Measurements from ENCODE around the gene AGPAT4. TPM values are rescaled to one million over a fixed set of nuclear protein-coding genes. Genes with fewer than 3 reads are reported as not detected.

The AGPAT4 gene
- total RNA-seq, 1 experiment from 2014 or later = 15.5 TPM

DNA sequence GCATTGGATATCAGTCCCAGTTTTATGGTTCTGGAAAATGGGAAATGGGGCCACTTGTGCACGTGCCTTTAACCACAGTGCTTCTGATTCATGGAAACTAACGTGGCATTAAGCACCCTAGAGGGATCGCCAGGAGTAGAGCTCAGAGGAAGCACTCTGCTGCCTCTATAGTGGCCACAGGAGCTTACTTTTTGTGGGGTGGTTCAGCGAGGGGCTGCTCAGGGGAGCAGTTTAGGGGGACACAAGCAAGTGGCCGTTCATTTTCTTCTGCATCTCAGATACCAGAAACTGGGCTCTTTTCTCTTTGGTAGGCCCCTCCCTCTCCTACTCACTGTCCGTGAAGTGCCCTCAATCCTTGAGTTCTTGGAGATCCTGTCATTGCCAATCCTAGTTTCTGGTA, 28.5 kb downstream of the AGPAT4 start:
- DNase-seq (ENCODE audit: low read depth, low spot score) = no peak
- Histone ChIP-seq H3K4me2 (ENCODE audit: low read length) (no peak overlapping the region), H3K9me3 (ENCODE audit: control insufficient read depth in 1 of 2, insufficient read depth in 1 of 2, low read depth in 1 of 2, low read length in 2 of 2) (no peaks in the 10 kb centered on the region), H3K27ac (ENCODE audit: low read depth, low read length) (no peak overlapping the region), H3K9ac (ENCODE audit: low read length) (no peak overlapping the region), H4K20me1 (ENCODE audit: insufficient read depth) (no peaks in the 10 kb centered on the region), H2AFZ (ENCODE audit: low read depth, low read length, poor library complexity, severe bottlenecking) (no peak overlapping the region), H3K4me3 (replicated peaks in 1 of 2; ENCODE audit: low read depth in 1 of 2, low read length in 2 of 2) (no peak overlapping the region), H3K9me2 (ENCODE audit: insufficient read depth) (no peaks in the 10 kb centered on the region), H3K36me3 (ENCODE audit: control insufficient read depth in 1 of 2, insufficient read depth in 2 of 2, low read length in 2 of 2) (no peaks in the 10 kb centered on the region), H3K4me1 (ENCODE audit: control insufficient read depth in 1 of 2, insufficient read depth in 2 of 2, low read length in 2 of 2) (no peaks in the 10 kb centered on the region), H3K27me3 (ENCODE audit: insufficient read depth, low read length) (no peaks in the 10 kb centered on the region), H3K79me2 (ENCODE audit: insufficient read depth, low read length) (0 out of 2 replicates have a peak, but pooled peaks cover 3% of the 10 kb centered on the region)
- no TSS peak for BruUV-seq (replicated peaks)
- intact Hi-C loops (cut with micrococcal nuclease) = no loop called here
- TF ChIP-seq EZH2phosphoT487 (IDR thresholded peaks at IDR 0.05; ENCODE audit: borderline replicate concordance) = no peak
- no peak for TF ChIP-seq SIN3A (IDR thresholded peaks at IDR 0.05; ENCODE audit: low read depth)
- no peak for TF ChIP-seq JUND (IDR thresholded peaks at IDR 0.05)
- TF ChIP-seq CEBPB (IDR thresholded peaks at IDR 0.05; ENCODE audit: low read depth) = no peak
- TF ChIP-seq, protein P1, sequence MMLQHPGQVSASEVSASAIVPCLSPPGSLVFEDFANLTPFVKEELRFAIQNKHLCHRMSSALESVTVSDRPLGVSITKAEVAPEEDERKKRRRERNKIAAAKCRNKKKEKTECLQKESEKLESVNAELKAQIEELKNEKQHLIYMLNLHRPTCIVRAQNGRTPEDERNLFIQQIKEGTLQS (IDR thresholded peaks at IDR 0.05) = no peak
- TF ChIP-seq, protein P2, sequence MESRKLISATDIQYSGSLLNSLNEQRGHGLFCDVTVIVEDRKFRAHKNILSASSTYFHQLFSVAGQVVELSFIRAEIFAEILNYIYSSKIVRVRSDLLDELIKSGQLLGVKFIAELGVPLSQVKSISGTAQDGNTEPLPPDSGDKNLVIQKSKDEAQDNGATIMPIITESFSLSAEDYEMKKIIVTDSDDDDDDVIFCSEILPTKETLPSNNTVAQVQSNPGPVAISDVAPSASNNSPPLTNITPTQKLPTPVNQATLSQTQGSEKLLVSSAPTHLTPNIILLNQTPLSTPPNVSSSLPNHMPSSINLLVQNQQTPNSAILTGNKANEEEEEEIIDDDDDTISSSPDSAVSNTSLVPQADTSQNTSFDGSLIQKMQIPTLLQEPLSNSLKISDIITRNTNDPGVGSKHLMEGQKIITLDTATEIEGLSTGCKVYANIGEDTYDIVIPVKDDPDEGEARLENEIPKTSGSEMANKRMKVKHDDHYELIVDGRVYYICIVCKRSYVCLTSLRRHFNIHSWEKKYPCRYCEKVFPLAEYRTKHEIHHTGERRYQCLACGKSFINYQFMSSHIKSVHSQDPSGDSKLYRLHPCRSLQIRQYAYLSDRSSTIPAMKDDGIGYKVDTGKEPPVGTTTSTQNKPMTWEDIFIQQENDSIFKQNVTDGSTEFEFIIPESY (IDR thresholded peaks at IDR 0.05; ENCODE audit: extremely low read depth, insufficient replicate concordance, low read length) = no peak
- TF ChIP-seq POLR2AphosphoS5 (IDR thresholded peaks at IDR 0.05; ENCODE audit: low read depth, low read length) = no peak
- no peak for TF ChIP-seq FOSL1 (IDR thresholded peaks at IDR 0.05; ENCODE audit: low read depth)
- no peak for TF ChIP-seq TCF7L2 (IDR thresholded peaks at IDR 0.05; ENCODE audit: borderline replicate concordance, extremely low read depth, insufficient read depth, insufficient read length)
- no peak for TF ChIP-seq SP1 (IDR thresholded peaks at IDR 0.05; ENCODE audit: low read depth)
- no peak for TF ChIP-seq POLR2A (IDR thresholded peaks at IDR 0.05; ENCODE audit: borderline replicate concordance, extremely low read depth, insufficient read depth, insufficient read length)
- TF ChIP-seq CBX3 (IDR thresholded peaks at IDR 0.05; ENCODE audit: low read depth) = no peak
- no peak for TF ChIP-seq ZNF274 (IDR thresholded peaks at IDR 0.05; ENCODE audit: low read depth, low read length)
- TF ChIP-seq, protein P3, sequence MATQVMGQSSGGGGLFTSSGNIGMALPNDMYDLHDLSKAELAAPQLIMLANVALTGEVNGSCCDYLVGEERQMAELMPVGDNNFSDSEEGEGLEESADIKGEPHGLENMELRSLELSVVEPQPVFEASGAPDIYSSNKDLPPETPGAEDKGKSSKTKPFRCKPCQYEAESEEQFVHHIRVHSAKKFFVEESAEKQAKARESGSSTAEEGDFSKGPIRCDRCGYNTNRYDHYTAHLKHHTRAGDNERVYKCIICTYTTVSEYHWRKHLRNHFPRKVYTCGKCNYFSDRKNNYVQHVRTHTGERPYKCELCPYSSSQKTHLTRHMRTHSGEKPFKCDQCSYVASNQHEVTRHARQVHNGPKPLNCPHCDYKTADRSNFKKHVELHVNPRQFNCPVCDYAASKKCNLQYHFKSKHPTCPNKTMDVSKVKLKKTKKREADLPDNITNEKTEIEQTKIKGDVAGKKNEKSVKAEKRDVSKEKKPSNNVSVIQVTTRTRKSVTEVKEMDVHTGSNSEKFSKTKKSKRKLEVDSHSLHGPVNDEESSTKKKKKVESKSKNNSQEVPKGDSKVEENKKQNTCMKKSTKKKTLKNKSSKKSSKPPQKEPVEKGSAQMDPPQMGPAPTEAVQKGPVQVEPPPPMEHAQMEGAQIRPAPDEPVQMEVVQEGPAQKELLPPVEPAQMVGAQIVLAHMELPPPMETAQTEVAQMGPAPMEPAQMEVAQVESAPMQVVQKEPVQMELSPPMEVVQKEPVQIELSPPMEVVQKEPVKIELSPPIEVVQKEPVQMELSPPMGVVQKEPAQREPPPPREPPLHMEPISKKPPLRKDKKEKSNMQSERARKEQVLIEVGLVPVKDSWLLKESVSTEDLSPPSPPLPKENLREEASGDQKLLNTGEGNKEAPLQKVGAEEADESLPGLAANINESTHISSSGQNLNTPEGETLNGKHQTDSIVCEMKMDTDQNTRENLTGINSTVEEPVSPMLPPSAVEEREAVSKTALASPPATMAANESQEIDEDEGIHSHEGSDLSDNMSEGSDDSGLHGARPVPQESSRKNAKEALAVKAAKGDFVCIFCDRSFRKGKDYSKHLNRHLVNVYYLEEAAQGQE (IDR thresholded peaks at IDR 0.05; ENCODE audit: low read depth) = no peak
- TF ChIP-seq ZFX (IDR thresholded peaks at IDR 0.05) = no peak
- TF ChIP-seq, protein P4, sequence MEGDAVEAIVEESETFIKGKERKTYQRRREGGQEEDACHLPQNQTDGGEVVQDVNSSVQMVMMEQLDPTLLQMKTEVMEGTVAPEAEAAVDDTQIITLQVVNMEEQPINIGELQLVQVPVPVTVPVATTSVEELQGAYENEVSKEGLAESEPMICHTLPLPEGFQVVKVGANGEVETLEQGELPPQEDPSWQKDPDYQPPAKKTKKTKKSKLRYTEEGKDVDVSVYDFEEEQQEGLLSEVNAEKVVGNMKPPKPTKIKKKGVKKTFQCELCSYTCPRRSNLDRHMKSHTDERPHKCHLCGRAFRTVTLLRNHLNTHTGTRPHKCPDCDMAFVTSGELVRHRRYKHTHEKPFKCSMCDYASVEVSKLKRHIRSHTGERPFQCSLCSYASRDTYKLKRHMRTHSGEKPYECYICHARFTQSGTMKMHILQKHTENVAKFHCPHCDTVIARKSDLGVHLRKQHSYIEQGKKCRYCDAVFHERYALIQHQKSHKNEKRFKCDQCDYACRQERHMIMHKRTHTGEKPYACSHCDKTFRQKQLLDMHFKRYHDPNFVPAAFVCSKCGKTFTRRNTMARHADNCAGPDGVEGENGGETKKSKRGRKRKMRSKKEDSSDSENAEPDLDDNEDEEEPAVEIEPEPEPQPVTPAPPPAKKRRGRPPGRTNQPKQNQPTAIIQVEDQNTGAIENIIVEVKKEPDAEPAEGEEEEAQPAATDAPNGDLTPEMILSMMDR (IDR thresholded peaks at IDR 0.05 in 2 of 3, conservative IDR thresholded peaks at IDR 0.05 in 1 of 3; ENCODE audit: borderline replicate concordance in 1 of 3, insufficient read depth in 1 of 3, low read depth in 2 of 3, low read length in 2 of 3) = no peak
- TF ChIP-seq ELF1 (IDR thresholded peaks at IDR 0.05; ENCODE audit: borderline replicate concordance, low read depth) = no peak
- TF ChIP-seq EZH2 (IDR thresholded peaks at IDR 0.05) = no peak
- no peak for TF ChIP-seq RAD21 (IDR thresholded peaks at IDR 0.05; ENCODE audit: low read depth)
- ChIA-PET RAD21 (ENCODE audit: low non-redundant PET in 1 of 2, low total read pairs in 2 of 2, uncharacterized antibody in 2 of 2, unreplicated experiment in 2 of 2) (no interaction called here), CTCF (no interaction called here), POLR2A (no interaction called here)
- ATAC-seq = no peak

Data from HCT116 (cell line).